K562 (cell line): ENCODE measurements around the gene IREB2. TPM values are rescaled to one million over a fixed set of nuclear protein-coding genes. Genes with fewer than 3 reads are reported as not detected.
"Not testable (repeated sequence)": the region's sequence is repeated elsewhere in the genome, so short reads cannot be mapped to it uniquely, and the experiment has no call there.

ENCODE experiments used
- ATAC-seq: fragments of 200-7000 bp; cut with Tn5 transposase; 3 replicates; pipeline ENCODE4 v1.9.1; 2020; ENCODE audit warnings: moderate library complexity
- BruUV-seq: library from RNA; stranded (reverse); fragments of 400-500 nt; replicated peaks from 2 replicates; lab custom pipeline; 2021; lab: Mats Ljungman, UMichigan
- CTCF ChIA-PET: fragments of 300-600 bp; formaldehyde crosslinking; extraction: SDS; loops from one replicate; lab custom pipeline; 2021; ENCODE audit warnings: low intra/inter-chr PET ratio; lab: Yijun Ruan, JAX
- POLR2A ChIA-PET: fragments of 300-600, 350-650 bp; sonication (Branson Sonifier 250); formaldehyde crosslinking; extraction: SDS; loops from one replicate; lab custom pipeline; 2021; ENCODE audit warnings: antibody characterized with exemption, inconsistent platforms; lab: Yijun Ruan, JAX
- DNase-seq, 4 experiments: peaks; one replicate each; pipeline versions ENCODE4 v3.0.0 to v3.0.0-alpha.2; 2011 to 2018; ENCODE audit warnings: low spot score in 3 of 4, mixed read lengths in 3 of 4; ENCODE audit errors: extremely low read depth in 1 of 4
- FAIRE-seq: peaks from 2 replicates; lab custom pipeline; 2011; peaks lifted over from hg19 to GRCh38; lab: Jason Lieb, UNC
- H2AFZ ChIP-seq: 2 replicates; pipeline ENCODE4 v1.6.0; 2011; ENCODE audit warnings: low read depth, low read length, control low read depth, inconsistent platforms
- H3K27ac ChIP-seq: fragments of 200-600 bp; 3 replicates; pipeline ENCODE4 v1.8.0; 2011; ENCODE audit warnings: low read depth, mild to moderate bottlenecking, control low read depth, inconsistent platforms, low read length, moderate library complexity, mixed read lengths; ENCODE audit errors: extremely low read depth
- H3K27me3 ChIP-seq, 2 experiments: fragments of 300-600 bp in 1 of 2; 2 replicates in 1 of 2; 3 replicates in 1 of 2; pipeline versions ENCODE4 v1.6.0 to v1.8.0; 2011; ENCODE audit warnings: inconsistent platforms in 2 of 2, low read length in 2 of 2, mild to moderate bottlenecking in 1 of 2, mixed read lengths in 1 of 2, moderate library complexity in 1 of 2; ENCODE audit not compliant: control insufficient read depth in 2 of 2, insufficient read depth in 2 of 2
- H3K36me3 ChIP-seq: fragments of 300-600 bp; 3 replicates; pipeline ENCODE4 v1.8.0; 2011; ENCODE audit warnings: mild to moderate bottlenecking, low read length, inconsistent platforms; ENCODE audit not compliant: control insufficient read depth, insufficient read depth
- H3K4me1 ChIP-seq, 2 experiments: fragments of 200-600 bp in 1 of 2; replicated peaks in 1 of 2; 2 replicates in 1 of 2; 3 replicates in 1 of 2; pipeline versions ENCODE4 v1.5.1 to v1.8.0; 2011; ENCODE audit warnings: inconsistent platforms in 2 of 2, low read length in 2 of 2, mild to moderate bottlenecking in 1 of 2, mixed read lengths in 1 of 2, moderate library complexity in 1 of 2; ENCODE audit not compliant: control insufficient read depth in 2 of 2, insufficient read depth in 2 of 2
- H3K4me2 ChIP-seq: 2 replicates; pipeline ENCODE4 v1.6.1; 2011; ENCODE audit warnings: low read length, control low read depth, inconsistent platforms, mixed read lengths; ENCODE audit not compliant: insufficient read depth
- H3K4me3 ChIP-seq: fragments of 200-600 bp; sonication (generic), shearing (Covaris generic); 2 replicates; pipeline ENCODE4 v1.5.1; 2016; ENCODE audit warnings: control low read depth, inconsistent platforms
- H3K79me2 ChIP-seq: fragments of 200-600 bp; 3 replicates; pipeline ENCODE4 v1.8.0; 2011; ENCODE audit warnings: low read length, inconsistent platforms; ENCODE audit not compliant: control insufficient read depth, insufficient read depth
- H3K9ac ChIP-seq, 2 experiments: 2 replicates each; pipeline versions ENCODE4 v1.6.0 to v1.6.1; 2011; ENCODE audit warnings: low read depth in 2 of 2, low read length in 2 of 2, control low read depth in 1 of 2, inconsistent platforms in 1 of 2, mild to moderate bottlenecking in 1 of 2, mixed read lengths in 1 of 2; ENCODE audit not compliant: insufficient read depth in 1 of 2
- H3K9me1 ChIP-seq: one replicate; pipeline ENCODE4 v1.6.0; 2011; ENCODE audit warnings: inconsistent platforms, mild to moderate bottlenecking, low read length, moderate library complexity; ENCODE audit not compliant: control insufficient read depth, insufficient read depth
- H3K9me3 ChIP-seq: replicated peaks from 2 replicates; pipeline ENCODE4 v1.5.1; 2011; ENCODE audit warnings: low read depth, low read length, inconsistent platforms; ENCODE audit not compliant: control insufficient read depth, insufficient read depth
- H4K20me1 ChIP-seq: replicated peaks from 2 replicates; pipeline ENCODE4 v1.6.1; 2011; ENCODE audit warnings: low read length, inconsistent platforms, mixed read lengths; ENCODE audit not compliant: control insufficient read depth, insufficient read depth
- HMBOX1 ChIP-seq: sonication (generic); IDR thresholded peaks from 2 replicates; pipeline ENCODE4 v1.6.1; 2016
- NKRF ChIP-seq: fragments of 450-650 bp; IDR thresholded peaks from 2 replicates; pipeline ENCODE4 v1.6.1; 2016; ENCODE audit warnings: borderline replicate concordance
- U2AF2 ChIP-seq: fragments of 200-400 bp; formaldehyde crosslinking; optimal IDR thresholded peaks from 2 replicates; pipeline ENCODE3; 2017; ENCODE audit warnings: low read depth, mild to moderate bottlenecking, low read length
- ZNF512 ChIP-seq: IDR thresholded peaks from 2 replicates; pipeline ENCODE4 v1.6.1; 2016; ENCODE audit warnings: missing genetic modification characterization, missing compliant biosample characterization
- WGBS: fragments of 100-300 bp; shearing (Covaris generic); methylation state at CpG from one replicate; pipeline ENCODE4 v1.1.6; 2016; ENCODE audit warnings: low coverage, mixed read lengths; ENCODE audit not compliant: insufficient coverage; ENCODE audit errors: missing lambda C conversion rate; 5-methylcytosine and 5-hydroxymethylcytosine counted together
- in situ Hi-C: fragments of 300-500 bp; cut with MboI; formaldehyde crosslinking; loops from 4 replicates; pipeline ENCODE4 v1.15.0; 2018; ENCODE audit warnings: inconsistent platforms, mixed read lengths
- intact Hi-C: fragments of 100-400 bp; cut with micrococcal nuclease; formaldehyde crosslinking; loops from 2 replicates; pipeline ENCODE4 v1.14.2; 2022
- polyA plus RNA-seq, 8 experiments: library from polyadenylated mRNA; depleted of rRNA in 4 of 8; stranded (reverse) in 5 of 8; unstranded in 3 of 8; fragments of >200 nt; fragmentation: Nextera tagmentation in 2 of 8; fragmentation: Illumina TruSeq in 1 of 8; extraction: Ambion mirVana in 2 of 8; extraction: Trizol in 1 of 8; gene quantifications; 2 replicates each; pipeline versions ENCODE4 v1.2.1 to v1.2.3, GENCODE V29; 2011 to 2014; ENCODE audit warnings: inconsistent platforms in 1 of 8, missing spikeins in 1 of 8
- total RNA-seq, 7 experiments: library from RNA; depleted of rRNA in 6 of 7; stranded (reverse); fragments of >200 nt in 6 of 7; fragmentation: Illumina TruSeq in 2 of 7; extraction: Trizol in 2 of 7; gene quantifications; 2 replicates each; pipeline versions ENCODE4 v1.2.1 to v1.2.3, GENCODE V29; 2011 to 2021; ENCODE audit warnings: low replicate concordance in 1 of 7

IREB2 gene
- total and polyA plus RNA-seq, 9 of the 15 experiments (the other 6 are each of a cell fraction or from before 2014, with no cell fraction given) = 16.8 to 61.7 (median 34.0) TPM

- no peaks in the 10 kb centered on the region for H3K9me1 ChIP-seq
- H4K20me1 ChIP-seq = no peaks in the 10 kb centered on the region
- DNase-seq (no peak), ATAC-seq (no peak), FAIRE-seq (no peak)
- no peak overlapping the region for H3K4me2 ChIP-seq
- BruUV-seq = no TSS peak
- H3K36me3 ChIP-seq = no peaks in the 10 kb centered on the region
- WGBS = 54% methylated on average over 6 of the region's 6 CpGs
- peaks cover 4 to 10% of the 10 kb centered on the region in 2 experiments; a peak in 4 of 5 replicates for H3K4me1 ChIP-seq
- no peaks in the 10 kb centered on the region for H3K79me2 ChIP-seq
- H3K9me3 ChIP-seq = no peaks in the 10 kb centered on the region
- 0 out of 2 replicates have a peak, but pooled peaks have one; percentile 14 for TF ChIP-seq HMBOX1
- peak; percentile 82 for TF ChIP-seq ZNF512 (tag)
- TF ChIP-seq U2AF2 = no peak
- 0 out of 2 replicates have a peak, but pooled peaks have one; percentile 20 for TF ChIP-seq NKRF
- H3K27me3 ChIP-seq = no peaks in the 10 kb centered on the region
- no peak overlapping the region for H3K27ac ChIP-seq
- intact Hi-C loops = loop anchor here (5.0 kb wide), 1 partner anchor 32 kb away; the partner anchor contains the start of gene PSMA4
- H2AFZ ChIP-seq = no peak overlapping the region
- H3K4me3 ChIP-seq = no peak overlapping the region
- no peak overlapping the region for H3K9ac ChIP-seq
- ChIA-PET POLR2A (interaction anchor here (1.2 kb wide), 1 partner anchor 20 kb away, joined by 3 read pairs; no protein-coding TSS in a partner anchor), CTCF (no interaction called here)
- in situ Hi-C loops = no loop called here
These were observed 71.8 kb downstream of the IREB2 start for GRCh38 chr15:78509726-78510312.

DNA sequence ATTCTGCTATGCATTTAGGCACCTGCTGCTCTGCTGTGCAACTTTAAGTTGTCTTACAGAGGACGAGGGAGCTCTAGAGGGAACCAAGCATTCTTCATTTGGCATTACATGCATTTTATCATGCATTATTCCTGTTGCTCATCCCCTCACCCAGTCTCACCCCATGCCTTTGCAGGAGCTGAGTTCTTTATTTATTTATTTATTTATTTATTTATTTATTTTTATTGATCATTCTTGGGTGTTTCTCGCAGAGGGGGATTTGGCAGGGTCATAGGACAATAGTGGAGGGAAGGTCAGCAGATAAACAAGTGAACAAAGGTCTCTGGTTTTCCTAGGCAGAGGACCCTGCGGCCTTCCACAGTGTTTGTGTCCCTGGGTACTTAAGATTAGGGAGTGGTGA, 82.0 kb downstream of the IREB2 start:
- H3K79me2 ChIP-seq, H3K9me3 ChIP-seq, H3K27ac ChIP-seq, intact Hi-C loops, H3K4me2 ChIP-seq, CTCF ChIA-PET, POLR2A ChIA-PET, BruUV-seq, H2AFZ ChIP-seq, FAIRE-seq, in situ Hi-C loops, H3K4me1 ChIP-seq, DNase-seq, H4K20me1 ChIP-seq, H3K27me3 ChIP-seq, ATAC-seq, H3K9ac ChIP-seq, H3K4me3 ChIP-seq, H3K36me3 ChIP-seq, H3K9me1 ChIP-seq: not testable (repeated sequence)
- WGBS = 73% methylated on average over 1 of the region's 3 CpGs
